Measurements from ENCODE around the gene PPY. TPM values are rescaled to one million over a fixed set of nuclear protein-coding genes. Genes with fewer than 3 reads are reported as not detected.

The PPY gene
- total RNA-seq, 1 experiment from 2014 or later = not detected

- Histone ChIP-seq H3K36me3 (ENCODE audit: control insufficient read depth, insufficient read depth, low read length) (no peaks in the 10 kb centered on the region), H3K4me1 (ENCODE audit: control insufficient read depth, insufficient read depth, low read length) (peaks cover 3% of the 10 kb centered on the region), H3K27me3 (ENCODE audit: control insufficient read depth, insufficient read depth, low read length) (no peaks in the 10 kb centered on the region), H3K4me3 (ENCODE audit: low read depth in 2 of 2, low read length in 2 of 2) (no peak overlapping the region), H3K9me3 (ENCODE audit: control insufficient read depth, insufficient read depth, low read depth, low read length) (no peaks in the 10 kb centered on the region), H3K27ac (ENCODE audit: low read length) (no peak overlapping the region)
- no TSS peak for BruUV-seq (replicated peaks)
- in situ Hi-C loops (cut with HindIII; ENCODE audit: low pct_unique_long_range_greater_than_20kb, low sequenced_read_pairs) = no loop called here
- intact Hi-C loops (cut with micrococcal nuclease; ENCODE audit: unreplicated experiment) = no loop called here
- DNase-seq (ENCODE audit: low read depth, low spot score) (no peak), ATAC-seq (no peak)
- POLR2A ChIA-PET = no interaction called here
- CTCF ChIA-PET = no interaction called here
- TF ChIP-seq TCF7L2 (IDR thresholded peaks at IDR 0.05; ENCODE audit: low read depth, low read length) (no peak), SIN3A (IDR thresholded peaks at IDR 0.05; ENCODE audit: borderline replicate concordance, insufficient read depth, low read depth, low read length) (no peak), CTCF (IDR thresholded peaks at IDR 0.05) (no peak), POLR2AphosphoS5 (IDR thresholded peaks at IDR 0.05; ENCODE audit: low read depth, low read length) (no peak)
- TF ChIP-seq, protein P1, sequence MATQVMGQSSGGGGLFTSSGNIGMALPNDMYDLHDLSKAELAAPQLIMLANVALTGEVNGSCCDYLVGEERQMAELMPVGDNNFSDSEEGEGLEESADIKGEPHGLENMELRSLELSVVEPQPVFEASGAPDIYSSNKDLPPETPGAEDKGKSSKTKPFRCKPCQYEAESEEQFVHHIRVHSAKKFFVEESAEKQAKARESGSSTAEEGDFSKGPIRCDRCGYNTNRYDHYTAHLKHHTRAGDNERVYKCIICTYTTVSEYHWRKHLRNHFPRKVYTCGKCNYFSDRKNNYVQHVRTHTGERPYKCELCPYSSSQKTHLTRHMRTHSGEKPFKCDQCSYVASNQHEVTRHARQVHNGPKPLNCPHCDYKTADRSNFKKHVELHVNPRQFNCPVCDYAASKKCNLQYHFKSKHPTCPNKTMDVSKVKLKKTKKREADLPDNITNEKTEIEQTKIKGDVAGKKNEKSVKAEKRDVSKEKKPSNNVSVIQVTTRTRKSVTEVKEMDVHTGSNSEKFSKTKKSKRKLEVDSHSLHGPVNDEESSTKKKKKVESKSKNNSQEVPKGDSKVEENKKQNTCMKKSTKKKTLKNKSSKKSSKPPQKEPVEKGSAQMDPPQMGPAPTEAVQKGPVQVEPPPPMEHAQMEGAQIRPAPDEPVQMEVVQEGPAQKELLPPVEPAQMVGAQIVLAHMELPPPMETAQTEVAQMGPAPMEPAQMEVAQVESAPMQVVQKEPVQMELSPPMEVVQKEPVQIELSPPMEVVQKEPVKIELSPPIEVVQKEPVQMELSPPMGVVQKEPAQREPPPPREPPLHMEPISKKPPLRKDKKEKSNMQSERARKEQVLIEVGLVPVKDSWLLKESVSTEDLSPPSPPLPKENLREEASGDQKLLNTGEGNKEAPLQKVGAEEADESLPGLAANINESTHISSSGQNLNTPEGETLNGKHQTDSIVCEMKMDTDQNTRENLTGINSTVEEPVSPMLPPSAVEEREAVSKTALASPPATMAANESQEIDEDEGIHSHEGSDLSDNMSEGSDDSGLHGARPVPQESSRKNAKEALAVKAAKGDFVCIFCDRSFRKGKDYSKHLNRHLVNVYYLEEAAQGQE (IDR thresholded peaks at IDR 0.05; ENCODE audit: insufficient read depth in 1 of 2, low read depth in 2 of 2, low read length in 1 of 2) = no peak
Measured at GRCh38 chr17:43986225-43986981, 44.1 kb upstream of the PPY start.

GRCh38 chr17:43984521-43984920, 42.2 kb upstream of the PPY start:
- H3K9me3 ChIP-seq (ENCODE audit: control insufficient read depth, insufficient read depth, low read depth, low read length) = no peaks in the 10 kb centered on the region
- in situ Hi-C loops (cut with HindIII; ENCODE audit: low pct_unique_long_range_greater_than_20kb, low sequenced_read_pairs) = no loop called here
- no TSS peak for BruUV-seq (replicated peaks)
- ChIA-PET CTCF (no interaction called here), POLR2A (no interaction called here)
- no peaks in the 10 kb centered on the region for H3K27me3 ChIP-seq (ENCODE audit: control insufficient read depth, insufficient read depth, low read length)
- peaks cover 3% of the 10 kb centered on the region for H3K4me1 ChIP-seq (ENCODE audit: control insufficient read depth, insufficient read depth, low read length)
- intact Hi-C loops (cut with micrococcal nuclease; ENCODE audit: unreplicated experiment) = no loop called here
- TF ChIP-seq TCF7L2 (IDR thresholded peaks at IDR 0.05; ENCODE audit: low read depth, low read length) = no peak
- TF ChIP-seq SIN3A (IDR thresholded peaks at IDR 0.05; ENCODE audit: borderline replicate concordance, insufficient read depth, low read depth, low read length) = no peak
- TF ChIP-seq CTCF (IDR thresholded peaks at IDR 0.05) = no peak
- TF ChIP-seq POLR2AphosphoS5 (IDR thresholded peaks at IDR 0.05; ENCODE audit: low read depth, low read length) = no peak
- TF ChIP-seq, protein P1 (IDR thresholded peaks at IDR 0.05; ENCODE audit: insufficient read depth in 1 of 2, low read depth in 2 of 2, low read length in 1 of 2) = no peak
- H3K4me3 ChIP-seq (ENCODE audit: low read depth in 2 of 2, low read length in 2 of 2) = peak overlapping the region; percentile 41 to 50
- H3K36me3 ChIP-seq (ENCODE audit: control insufficient read depth, insufficient read depth, low read length) = no peaks in the 10 kb centered on the region
- peak; percentile 68; the same call in 1 of the 2 replicates for ATAC-seq
- H3K27ac ChIP-seq (ENCODE audit: low read length) = no peak overlapping the region
- no peak for DNase-seq (ENCODE audit: low read depth, low spot score)
